Stimulated activated CD4-positive, alpha-beta T cell treated with anti-CD3 and anti-CD28 coated beads, TNF-alpha, amount 100 ng/mL, for 4 hours (primary cell): ENCODE data around the gene GPD1.
"Not testable (repeated sequence)": the region's sequence is repeated elsewhere in the genome, so short reads cannot be mapped to it uniquely, and the experiment has no call there.

ENCODE experiments used
- DNase-seq, 3 experiments: peaks; one replicate each; pipeline ENCODE4 v3.0.0-alpha.2; 2020; ENCODE audit warnings: low read depth in 3 of 3

GPD1 gene

GRCh38 chr12:50073712-50074111, 30.1 kb upstream of the GPD1 start:
- DNase-seq = no peak

GRCh38 chr12:50074936-50075807, 28.6 kb upstream of the GPD1 start:
- peak; percentile 67 to 72 (median 71) for DNase-seq

- DNase-seq = no peak
Measured at GRCh38 chr12:50075808-50076170, 28.0 kb upstream of the GPD1 start.

GRCh38 chr12:50077099-50077498, 26.7 kb upstream of the GPD1 start:
- no peak for DNase-seq

- no peak for DNase-seq
Measured at GRCh38 chr12:50078281-50078680, 25.5 kb upstream of the GPD1 start.

GRCh38 chr12:50079771-50080170, 24.0 kb upstream of the GPD1 start:
- DNase-seq = no peak

- no peak for DNase-seq
Measured at GRCh38 chr12:50081096-50081808, 22.6 kb upstream of the GPD1 start.

- no peak for DNase-seq
Measured at GRCh38 chr12:50082644-50083043, 21.2 kb upstream of the GPD1 start.

- no peak for DNase-seq
Measured at GRCh38 chr12:50083301-50083700, 20.5 kb upstream of the GPD1 start.

GRCh38 chr12:50084409-50084774, 19.4 kb upstream of the GPD1 start:
- not testable (repeated sequence) for DNase-seq

- peak; percentile 75 to 82 (median 78) for DNase-seq
Measured at GRCh38 chr12:50084775-50085614, 18.8 kb upstream of the GPD1 start, which contains the start of gene SMARCD1. Gene SMARCD1 (plus strand): TSS chr12:50085342. CDS start chr12:50085370, 28 bp downstream.

GRCh38 chr12:50085615-50086072, 18.2 kb upstream of the GPD1 start:
- DNase-seq = no peak

- no peak for DNase-seq
Measured at GRCh38 chr12:50086148-50086547, 17.7 kb upstream of the GPD1 start.

- DNase-seq = no peak
Measured at GRCh38 chr12:50087151-50087550, 16.7 kb upstream of the GPD1 start.

- no peak for DNase-seq
Measured at GRCh38 chr12:50087995-50088394, 15.8 kb upstream of the GPD1 start.

- peak in 1 of 3 experiments; percentile 37 for DNase-seq
Measured at GRCh38 chr12:50088577-50089335, 15.1 kb upstream of the GPD1 start.

- DNase-seq = no peak
Measured at GRCh38 chr12:50089730-50090129, 14.1 kb upstream of the GPD1 start.

GRCh38 chr12:50090391-50090790, 13.4 kb upstream of the GPD1 start:
- no peak for DNase-seq

GRCh38 chr12:50097952-50098351, 5.9 kb upstream of the GPD1 start:
- no peak for DNase-seq

- no peak for DNase-seq
Measured at GRCh38 chr12:50099302-50100008, 4.4 kb upstream of the GPD1 start.

- no peak for DNase-seq
Measured at GRCh38 chr12:50100561-50100960, 3.2 kb upstream of the GPD1 start.
